HUES48 (cell line): ENCODE measurements around the gene GOLGA5.
"Not testable (repeated sequence)": the region's sequence is repeated elsewhere in the genome, so short reads cannot be mapped to it uniquely, and the experiment has no call there.

Source experiments
- H3K27ac ChIP-seq: one replicate; pipeline ENCODE4 v1.7.0; 2013; ENCODE audit warnings: low read depth, low read length, inconsistent platforms
- H3K27me3 ChIP-seq: 2 replicates; pipeline ENCODE4 v1.6.1; 2013; ENCODE audit warnings: mild to moderate bottlenecking, low read length; ENCODE audit not compliant: control insufficient read depth, insufficient read depth
- H3K36me3 ChIP-seq: 2 replicates; pipeline ENCODE4 v1.6.1; 2013; ENCODE audit warnings: low read length; ENCODE audit not compliant: control insufficient read depth, insufficient read depth
- H3K4me1 ChIP-seq: 2 replicates; pipeline ENCODE4 v1.6.1; 2013; ENCODE audit warnings: mild to moderate bottlenecking, low read length; ENCODE audit not compliant: control insufficient read depth, insufficient read depth
- H3K4me3 ChIP-seq: 2 replicates; pipeline ENCODE4 v1.5.1; 2013; ENCODE audit warnings: mild to moderate bottlenecking, low read depth, low read length
- H3K9ac ChIP-seq: 2 replicates; pipeline ENCODE4 v1.6.1; 2013; ENCODE audit warnings: mild to moderate bottlenecking, low read depth, low read length, moderate library complexity
- H3K9me3 ChIP-seq: 2 replicates; pipeline ENCODE4 v1.6.1; 2013; ENCODE audit warnings: low read length; ENCODE audit not compliant: control insufficient read depth, insufficient read depth

Gene GOLGA5

GRCh38 chr14:92759300-92759678 is 34.8 kb upstream of the GOLGA5 start:
- Histone ChIP-seq H3K36me3 (no peaks in the 10 kb centered on the region), H3K4me1 (no peaks in the 10 kb centered on the region), H3K9me3 (no peaks in the 10 kb centered on the region), H3K4me3 (no peak overlapping the region), H3K27ac (no peak overlapping the region), H3K9ac (no peak overlapping the region), H3K27me3 (no peaks in the 10 kb centered on the region)

- Histone ChIP-seq H3K9me3 (no peaks in the 10 kb centered on the region), H3K4me1 (no peaks in the 10 kb centered on the region), H3K4me3 (no peak overlapping the region), H3K27me3 (no peaks in the 10 kb centered on the region), H3K27ac (no peak overlapping the region), H3K9ac (no peak overlapping the region), H3K36me3 (no peaks in the 10 kb centered on the region)
Measured at GRCh38 chr14:92759679-92760523, 34.2 kb upstream of the GOLGA5 start.

GRCh38 chr14:92760524-92760805 is 33.6 kb upstream of the GOLGA5 start:
- H3K4me1 ChIP-seq, result no peaks in the 10 kb centered on the region
- H3K4me3 ChIP-seq, result no peak overlapping the region
- no peak overlapping the region for H3K27ac ChIP-seq
- H3K27me3 ChIP-seq, result no peaks in the 10 kb centered on the region
- H3K9me3 ChIP-seq, result no peaks in the 10 kb centered on the region
- no peak overlapping the region for H3K9ac ChIP-seq
- H3K36me3 ChIP-seq, result no peaks in the 10 kb centered on the region

GRCh38 chr14:92763666-92764631 is 30.2 kb upstream of the GOLGA5 start:
- not testable (repeated sequence) for H3K4me1 ChIP-seq, H3K9me3 ChIP-seq, H3K36me3 ChIP-seq, H3K9ac ChIP-seq, H3K27me3 ChIP-seq, H3K27ac ChIP-seq, H3K4me3 ChIP-seq

- not testable (repeated sequence) for H3K4me1 ChIP-seq, H3K27ac ChIP-seq, H3K27me3 ChIP-seq, H3K4me3 ChIP-seq, H3K9me3 ChIP-seq, H3K9ac ChIP-seq, H3K36me3 ChIP-seq
Measured at GRCh38 chr14:92768236-92768635, 25.9 kb upstream of the GOLGA5 start.

GRCh38 chr14:92768795-92769194 is 25.3 kb upstream of the GOLGA5 start:
- Histone ChIP-seq H3K36me3 (no peaks in the 10 kb centered on the region), H3K9me3 (no peaks in the 10 kb centered on the region), H3K27me3 (no peaks in the 10 kb centered on the region), H3K4me1 (no peaks in the 10 kb centered on the region), H3K9ac (no peak overlapping the region), H3K27ac (no peak overlapping the region), H3K4me3 (no peak overlapping the region)

- Histone ChIP-seq H3K4me3 (no peak overlapping the region), H3K27me3 (no peaks in the 10 kb centered on the region), H3K4me1 (no peaks in the 10 kb centered on the region), H3K9me3 (no peaks in the 10 kb centered on the region), H3K36me3 (no peaks in the 10 kb centered on the region), H3K9ac (no peak overlapping the region), H3K27ac (no peak overlapping the region)
Measured at GRCh38 chr14:92770484-92770883, 23.6 kb upstream of the GOLGA5 start.

GRCh38 chr14:92774572-92774971 is 19.5 kb upstream of the GOLGA5 start:
- Histone ChIP-seq H3K36me3 (no peaks in the 10 kb centered on the region), H3K4me1 (no peaks in the 10 kb centered on the region), H3K27me3 (no peaks in the 10 kb centered on the region), H3K9me3 (no peaks in the 10 kb centered on the region), H3K4me3 (no peak overlapping the region), H3K27ac (no peak overlapping the region), H3K9ac (no peak overlapping the region)

- not testable (repeated sequence) for H3K27me3 ChIP-seq, H3K27ac ChIP-seq, H3K36me3 ChIP-seq, H3K4me1 ChIP-seq, H3K4me3 ChIP-seq, H3K9ac ChIP-seq, H3K9me3 ChIP-seq
Measured at GRCh38 chr14:92775292-92775691, 18.8 kb upstream of the GOLGA5 start.

- not testable (repeated sequence) for H3K9me3 ChIP-seq, H3K9ac ChIP-seq, H3K36me3 ChIP-seq, H3K4me1 ChIP-seq, H3K4me3 ChIP-seq, H3K27ac ChIP-seq, H3K27me3 ChIP-seq
Measured at GRCh38 chr14:92778868-92779565, 15.1 kb upstream of the GOLGA5 start.
